Natural killer cell treated with Interleukin-12 subunit alpha and Interleukin-12 subunit beta and Interleukin-15 and Interleukin-18, amount 100 ng/mL, for 72 hours (primary cell): Measurements from ENCODE around the gene TRAF6. TPM values are rescaled to one million over a fixed set of nuclear protein-coding genes. Genes with fewer than 3 reads are reported as not detected.

ENCODE experiments used
- ATAC-seq, 2 donors: fragments of 150-1000 bp; cut with Tn5 transposase in 1 of 2; sonication (Bioruptor Pico), chemical (Tn5 transposase) in 1 of 2; 2 replicates each; pipeline ENCODE4 v1.10.0; 2021
- DNase-seq: peaks from one replicate; pipeline ENCODE4 v3.0.0; 2022; ENCODE audit warnings: low spot score
- H3K27ac Mint-ChIP-seq, 2 donors: 1 replicate in 1 of 2; 2 replicates in 1 of 2; pipeline ENCODE4 v1.8.0; 2022; ENCODE audit warnings: mixed read lengths in 2 of 2, mild to moderate bottlenecking in 1 of 2, moderate library complexity in 1 of 2
- H3K27me3 Mint-ChIP-seq, 2 donors: 1 replicate in 1 of 2; 2 replicates in 1 of 2; pipeline ENCODE4 v1.8.0; 2022; ENCODE audit warnings: mixed read lengths in 2 of 2
- H3K36me3 Mint-ChIP-seq: one replicate; pipeline ENCODE4 v1.8.0; 2022; ENCODE audit warnings: mixed read lengths
- H3K4me1 Mint-ChIP-seq, 2 donors: 1 replicate in 1 of 2; 2 replicates in 1 of 2; pipeline ENCODE4 v1.8.0; 2022; ENCODE audit warnings: low read depth in 2 of 2, mixed read lengths in 2 of 2, mild to moderate bottlenecking in 1 of 2
- H3K4me3 Mint-ChIP-seq: one replicate; pipeline ENCODE4 v1.8.0; 2022; ENCODE audit warnings: mixed read lengths
- H3K9me3 Mint-ChIP-seq: 2 replicates; pipeline ENCODE4 v1.8.0; 2022; ENCODE audit warnings: mixed read lengths
- total RNA-seq, 2 donors: library from RNA; stranded (reverse); gene quantifications; one replicate each; pipeline ENCODE4 v1.2.3, GENCODE V29; 2022

TRAF6 gene
- total RNA-seq, 2 donors from 2014 or later: 15.3 to 25.3 TPM

DNA sequence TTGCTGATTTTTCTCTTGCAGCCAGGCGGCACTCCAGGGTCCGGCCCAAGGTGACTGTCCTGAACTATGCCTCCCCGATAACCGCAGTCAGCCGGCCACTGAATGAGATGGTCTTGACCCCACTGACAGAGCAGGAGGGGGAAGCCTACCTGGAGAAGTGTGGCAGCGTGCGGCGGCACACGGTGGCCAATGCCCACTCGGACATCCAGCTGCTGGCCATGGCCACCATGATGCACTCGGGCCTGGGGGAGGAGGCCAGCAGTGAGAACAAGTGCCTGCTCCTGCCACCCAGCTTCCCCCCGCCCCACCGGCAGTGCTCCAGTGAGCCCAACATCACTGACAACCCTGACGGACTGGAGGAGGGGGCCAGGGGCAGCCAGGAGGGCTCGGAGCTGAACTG, 47.8 kb downstream of the TRAF6 start:
- Mint-ChIP-seq H3K9me3 (no peaks in the 10 kb centered on the region), H3K36me3 (peaks cover 33% of the 10 kb centered on the region), H3K4me1 (peaks cover 61 to 77% of the 10 kb centered on the region in 2 donors), H3K4me3 (no peak overlapping the region), H3K27me3 (no peaks in the 10 kb centered on the region), H3K27ac (peak overlapping the region in 1 of 2 donors; percentile 17)
- no peak for ATAC-seq
- DNase-seq: no peak

DNA sequence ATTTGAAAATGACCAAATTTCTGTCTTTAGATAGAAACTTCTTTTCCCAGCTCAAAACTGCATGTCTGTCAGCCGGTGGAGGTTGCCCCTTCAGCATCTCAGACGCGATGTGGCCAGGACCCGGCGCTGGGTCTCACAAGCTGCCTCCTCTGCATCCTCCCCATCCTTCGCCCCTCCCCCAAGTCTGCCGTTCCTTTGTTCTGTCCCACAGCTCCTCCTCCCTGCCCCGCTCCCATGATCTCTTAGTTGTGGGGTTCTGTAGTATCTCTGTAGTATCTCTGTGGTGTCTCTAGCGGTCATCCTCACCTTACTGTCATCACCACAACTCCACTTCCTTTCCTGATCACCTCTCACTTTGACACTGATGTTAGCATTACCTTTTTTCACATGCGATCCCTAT, 49.9 kb downstream of the TRAF6 start:
- Mint-ChIP-seq H3K27me3 (no peaks in the 10 kb centered on the region), H3K4me1 (peaks cover 63 to 75% of the 10 kb centered on the region in 2 donors), H3K9me3 (no peaks in the 10 kb centered on the region), H3K27ac (peak overlapping the region; percentile 57 to 73), H3K36me3 (peaks cover 29% of the 10 kb centered on the region), H3K4me3 (peak overlapping the region; percentile 32)
- peak; percentile 62 to 74 for ATAC-seq
- DNase-seq: no peak

DNA sequence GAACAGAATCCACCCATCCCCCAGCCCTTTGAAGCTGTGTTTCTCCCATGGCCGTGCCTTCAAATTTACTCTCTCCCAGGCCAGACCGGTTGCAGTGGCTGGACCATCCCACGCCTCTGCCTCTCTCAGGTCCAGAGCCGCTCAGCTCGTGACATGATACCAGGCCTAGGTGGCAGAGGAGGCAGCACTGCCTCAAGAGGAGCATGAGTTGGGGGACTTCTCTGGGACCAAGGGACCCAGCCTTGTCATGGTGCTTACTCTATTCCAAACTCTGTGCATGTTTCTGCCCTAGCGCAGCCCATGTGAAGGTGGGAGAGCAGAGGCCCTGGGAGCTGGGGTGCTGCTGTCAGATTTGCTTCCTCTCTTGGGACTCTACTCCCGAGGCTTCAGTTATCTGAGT, 51.0 kb downstream of the TRAF6 start:
- ATAC-seq (no peak), DNase-seq (peak; percentile 42)
- Mint-ChIP-seq H3K4me1 (peaks cover 52 to 72% of the 10 kb centered on the region in 2 donors), H3K36me3 (peaks cover 28% of the 10 kb centered on the region), H3K9me3 (no peaks in the 10 kb centered on the region), H3K27me3 (no peaks in the 10 kb centered on the region), H3K4me3 (no peak overlapping the region), H3K27ac (peak overlapping the region; percentile 57 to 73)

DNA sequence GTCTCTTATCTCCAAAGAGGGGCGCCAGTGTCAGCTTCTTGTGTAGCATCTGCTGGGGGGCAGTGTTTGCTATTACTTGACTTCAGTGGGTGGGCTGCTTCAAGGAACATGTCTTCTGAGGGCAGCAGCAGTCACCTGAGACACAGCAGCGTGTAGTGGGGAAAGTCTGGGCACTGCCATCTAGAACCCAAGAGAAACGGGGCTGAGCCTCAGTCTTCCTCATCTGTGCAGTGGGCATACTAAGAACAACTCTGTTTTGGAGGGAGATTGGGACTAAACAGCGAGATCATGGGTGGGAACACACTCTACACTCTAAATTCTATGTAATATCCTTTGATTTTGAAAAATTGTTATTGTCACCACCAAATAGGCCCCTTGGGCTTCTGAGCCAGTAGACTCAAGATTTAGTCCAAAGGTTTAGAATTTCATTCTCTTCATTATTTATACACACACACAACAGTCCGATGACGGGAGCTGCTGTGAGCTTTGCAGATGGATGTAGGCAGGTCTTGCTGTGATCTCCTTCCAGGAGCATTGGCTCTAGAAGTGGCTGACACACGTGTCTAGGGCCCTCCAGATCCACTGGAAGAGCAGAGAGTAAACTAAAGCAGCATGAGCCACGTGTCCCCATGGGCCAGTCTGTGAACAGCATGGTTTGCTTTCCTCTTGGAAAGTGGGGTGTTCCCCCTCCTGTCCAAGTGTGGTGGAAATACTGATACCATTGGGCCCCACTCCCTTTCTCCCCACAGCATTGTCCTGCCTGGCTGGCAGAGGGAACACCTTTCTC, 51.8 kb downstream of the TRAF6 start:
- Mint-ChIP-seq H3K4me3 (no peak overlapping the region), H3K36me3 (peaks cover 30% of the 10 kb centered on the region), H3K9me3 (no peaks in the 10 kb centered on the region), H3K27me3 (no peaks in the 10 kb centered on the region), H3K4me1 (peaks cover 50 to 72% of the 10 kb centered on the region in 2 donors), H3K27ac (peak overlapping the region; percentile 63 to 73)
- DNase-seq (peak; percentile 16), ATAC-seq (no peak)

DNA sequence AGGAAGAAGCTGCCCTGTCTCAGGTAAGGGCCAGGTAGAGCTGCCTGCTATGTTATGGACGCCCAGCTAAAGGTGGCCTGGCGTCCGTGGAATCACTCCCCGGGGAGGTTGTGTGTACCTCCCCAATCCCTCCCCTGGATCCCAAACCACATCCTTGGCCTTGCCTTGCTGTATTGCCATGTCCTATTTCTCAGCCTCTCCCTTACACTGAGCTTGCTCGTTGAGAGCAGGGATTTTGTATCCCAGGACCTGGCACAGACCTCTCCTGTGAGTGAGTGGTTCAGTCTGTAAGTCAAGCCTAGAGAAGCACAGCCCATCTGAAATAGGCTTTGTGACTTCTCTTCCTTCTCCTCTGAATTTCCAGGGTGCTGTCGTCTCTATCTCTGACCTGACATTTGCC, 53.9 kb downstream of the TRAF6 start:
- Mint-ChIP-seq H3K4me3 (no peak overlapping the region), H3K36me3 (peaks cover 36% of the 10 kb centered on the region), H3K4me1 (peaks cover 65 to 79% of the 10 kb centered on the region in 2 donors), H3K27me3 (no peaks in the 10 kb centered on the region), H3K9me3 (no peaks in the 10 kb centered on the region), H3K27ac (peak overlapping the region; percentile 63 to 90)
- ATAC-seq (no peak), DNase-seq (peak; percentile 54)

DNA sequence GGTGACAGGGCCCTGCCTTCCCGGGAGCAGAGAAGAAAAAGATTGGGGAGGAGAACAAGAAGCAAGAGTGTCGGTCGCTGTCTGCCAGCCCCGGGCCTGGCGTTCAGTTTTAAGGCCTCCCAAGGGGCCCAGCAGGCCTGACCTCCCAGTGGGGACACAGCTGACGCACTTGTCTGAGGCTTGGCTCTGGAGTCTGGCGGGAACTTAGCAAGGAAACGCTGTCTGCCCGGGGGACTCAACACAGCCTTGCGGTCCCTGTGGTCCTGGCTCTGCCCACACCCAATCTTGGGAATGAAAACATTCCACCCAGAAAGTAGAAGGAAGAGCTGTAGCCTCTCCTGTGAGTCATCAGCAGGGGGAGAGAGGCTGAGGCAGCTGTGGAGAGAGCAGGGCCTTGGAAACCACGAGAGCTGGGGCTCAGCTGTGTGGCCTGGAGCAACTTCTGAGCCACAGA, 54.4 kb downstream of the TRAF6 start:
- peaks cover 39% of the 10 kb centered on the region for H3K36me3 Mint-ChIP-seq
- no peaks in the 10 kb centered on the region for H3K27me3 Mint-ChIP-seq
- no peak overlapping the region for H3K4me3 Mint-ChIP-seq
- peaks cover 68 to 79% of the 10 kb centered on the region in 2 donors for H3K4me1 Mint-ChIP-seq
- H3K27ac Mint-ChIP-seq: peak overlapping the region; percentile 63 to 90
- peak; percentile 2 for DNase-seq
- ATAC-seq: no peak
- no peaks in the 10 kb centered on the region for H3K9me3 Mint-ChIP-seq

DNA sequence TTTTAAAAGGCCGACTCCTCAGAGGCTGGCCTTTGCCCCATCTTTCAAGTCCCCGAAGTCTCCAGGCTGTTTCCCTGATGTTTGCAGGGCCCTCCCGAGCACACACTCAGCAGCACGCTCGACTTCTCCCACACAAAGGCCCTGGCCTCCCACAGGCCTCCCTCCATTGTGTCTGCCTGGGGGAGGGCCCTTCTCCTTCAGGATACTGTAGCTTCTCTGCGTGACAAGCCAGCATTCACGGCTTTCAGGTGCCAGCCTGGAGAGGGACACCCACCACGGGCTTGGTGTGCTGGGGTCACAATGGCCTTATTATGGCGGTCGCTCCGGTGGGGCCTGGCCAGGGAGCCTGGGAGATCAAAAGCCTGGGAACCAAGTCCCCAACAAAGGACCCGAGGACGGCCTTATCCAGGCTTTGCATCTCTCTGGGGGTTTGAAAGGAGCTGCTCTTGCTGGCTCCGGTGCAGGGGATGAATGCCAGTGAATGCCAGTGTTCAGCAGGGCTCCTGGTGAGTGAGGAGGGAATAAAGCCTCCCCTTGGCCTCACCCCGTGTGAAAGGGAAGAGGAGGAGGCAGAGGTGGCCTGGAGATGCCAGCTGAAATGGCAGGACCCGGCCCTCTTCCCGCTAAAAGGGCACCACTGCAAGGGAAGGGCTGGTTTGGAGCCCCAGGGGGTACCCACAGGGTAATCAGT, 55.0 kb downstream of the TRAF6 start:
- H3K9me3 Mint-ChIP-seq: no peaks in the 10 kb centered on the region
- H3K27ac Mint-ChIP-seq: peak overlapping the region; percentile 63 to 90
- ATAC-seq (no peak), DNase-seq (no peak)
- H3K36me3 Mint-ChIP-seq: peaks cover 45% of the 10 kb centered on the region
- no peak overlapping the region for H3K4me3 Mint-ChIP-seq
- H3K27me3 Mint-ChIP-seq: no peaks in the 10 kb centered on the region
- peaks cover 68 to 79% of the 10 kb centered on the region in 2 donors for H3K4me1 Mint-ChIP-seq

DNA sequence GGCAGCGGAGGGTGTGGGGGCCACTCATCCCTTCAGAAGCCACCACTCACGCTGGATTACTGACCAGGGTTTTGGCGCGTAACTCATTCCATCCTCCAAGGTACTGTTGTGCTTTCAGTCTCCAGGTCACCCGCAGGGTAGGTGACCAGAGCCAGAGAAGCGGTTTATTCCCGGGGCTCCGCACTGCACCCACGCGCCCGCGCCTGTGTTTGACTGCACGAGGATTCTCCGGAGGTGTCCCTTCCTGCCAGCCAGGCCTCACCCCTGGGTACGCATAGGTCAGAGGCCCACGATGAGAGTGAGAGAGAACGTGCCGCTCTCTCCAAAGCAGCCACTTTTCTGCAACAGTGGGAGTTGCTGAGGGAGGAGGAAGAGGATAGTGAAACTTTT, 55.5 kb downstream of the TRAF6 start:
- ATAC-seq (no peak), DNase-seq (no peak)
- H3K4me3 Mint-ChIP-seq: no peak overlapping the region
- H3K27me3 Mint-ChIP-seq: no peaks in the 10 kb centered on the region
- peak overlapping the region; percentile 82 to 90 for H3K27ac Mint-ChIP-seq
- H3K36me3 Mint-ChIP-seq: peaks cover 51% of the 10 kb centered on the region
- peaks cover 72 to 82% of the 10 kb centered on the region in 2 donors for H3K4me1 Mint-ChIP-seq
- no peaks in the 10 kb centered on the region for H3K9me3 Mint-ChIP-seq

DNA sequence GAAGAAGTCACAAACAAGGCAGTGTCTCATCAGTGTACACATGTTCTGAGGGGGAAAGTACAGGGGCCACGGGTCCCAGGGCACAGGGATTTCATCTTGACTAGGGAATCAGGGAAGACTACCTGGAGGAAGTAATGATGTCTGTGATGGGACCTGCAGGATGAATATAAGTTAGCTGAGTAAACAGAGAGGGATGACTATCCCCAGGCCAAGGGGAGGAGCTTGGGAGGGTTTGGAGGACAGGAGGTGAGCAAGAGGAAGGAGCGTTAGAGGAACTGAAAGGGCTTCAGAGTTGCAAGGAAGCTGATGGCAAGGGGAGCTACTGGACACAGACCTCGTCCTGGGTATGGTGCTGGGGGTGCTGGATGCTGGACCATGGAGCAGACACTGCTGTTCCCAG, 56.4 kb downstream of the TRAF6 start:
- Mint-ChIP-seq H3K9me3 (no peaks in the 10 kb centered on the region), H3K4me3 (no peak overlapping the region), H3K36me3 (peaks cover 52% of the 10 kb centered on the region), H3K27me3 (no peaks in the 10 kb centered on the region), H3K4me1 (peaks cover 76 to 84% of the 10 kb centered on the region in 2 donors), H3K27ac (peak overlapping the region; percentile 82 to 90)
- no peak for ATAC-seq
- DNase-seq: no peak

DNA sequence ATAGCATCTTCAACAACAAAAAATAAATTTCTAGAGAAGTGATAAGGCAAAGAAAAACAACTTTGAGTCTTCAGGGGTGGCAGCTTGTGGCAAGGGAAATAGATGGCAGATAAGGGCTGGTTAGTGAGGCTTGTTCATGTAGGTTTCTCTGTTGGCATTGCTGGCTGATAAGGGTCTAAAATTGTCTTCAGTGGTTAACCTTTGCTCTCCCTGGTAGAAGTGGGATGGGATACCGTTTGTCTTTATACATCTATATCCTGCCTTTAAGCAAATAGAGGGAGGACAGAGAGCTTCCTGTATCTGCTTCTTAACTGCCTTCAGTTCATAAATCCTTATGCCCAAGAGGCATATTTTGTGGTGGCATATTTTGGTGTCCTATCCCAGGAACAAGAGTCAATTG, 57.1 kb downstream of the TRAF6 start:
- Mint-ChIP-seq H3K4me3 (peak overlapping the region; percentile 56), H3K27ac (peak overlapping the region; percentile 82 to 90), H3K9me3 (no peaks in the 10 kb centered on the region), H3K4me1 (peaks cover 69 to 84% of the 10 kb centered on the region in 2 donors), H3K27me3 (no peaks in the 10 kb centered on the region), H3K36me3 (peaks cover 46% of the 10 kb centered on the region)
- ATAC-seq (no peak), DNase-seq (no peak)

DNA sequence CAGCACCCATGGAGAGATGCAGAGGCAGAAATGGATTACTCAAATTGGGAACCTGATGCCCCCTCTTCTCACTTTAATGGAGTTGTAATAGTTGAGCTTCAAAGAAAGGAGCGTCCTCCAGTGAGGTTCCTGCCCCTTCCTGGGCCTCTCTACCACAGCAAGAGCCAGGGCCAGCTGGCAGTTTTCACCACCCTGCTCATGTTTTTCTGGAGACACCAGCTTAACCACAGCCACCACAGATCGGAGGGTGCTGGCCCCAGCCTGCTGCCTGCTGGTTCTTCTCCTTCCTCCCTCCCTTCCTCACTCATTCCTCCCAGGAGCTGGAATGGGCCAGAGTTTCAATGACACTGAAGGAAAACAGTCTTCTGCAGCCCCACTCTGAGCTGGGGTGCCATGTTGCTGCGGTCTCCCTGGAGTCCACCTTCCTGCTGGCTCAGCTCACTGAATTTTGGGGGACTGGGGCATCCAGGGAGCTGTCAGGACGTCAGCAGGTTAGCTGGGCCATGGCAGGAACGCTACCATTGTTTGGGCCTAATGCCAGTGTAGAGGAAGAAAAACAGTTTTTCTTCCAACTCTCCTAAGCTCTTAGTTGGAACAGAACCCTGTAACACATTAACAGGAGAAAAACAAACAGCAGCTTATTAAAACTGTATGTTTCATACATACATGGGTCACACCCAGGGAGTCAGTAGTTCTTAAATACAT, 57.7 kb downstream of the TRAF6 start:
- peaks cover 64 to 84% of the 10 kb centered on the region in 2 donors for H3K4me1 Mint-ChIP-seq
- peak overlapping the region; percentile 82 to 90 for H3K27ac Mint-ChIP-seq
- no peaks in the 10 kb centered on the region for H3K27me3 Mint-ChIP-seq
- no peak for DNase-seq
- no peaks in the 10 kb centered on the region for H3K9me3 Mint-ChIP-seq
- peak; percentile 33 to 65 for ATAC-seq
- H3K4me3 Mint-ChIP-seq: peak overlapping the region; percentile 56
- H3K36me3 Mint-ChIP-seq: peaks cover 44% of the 10 kb centered on the region

DNA sequence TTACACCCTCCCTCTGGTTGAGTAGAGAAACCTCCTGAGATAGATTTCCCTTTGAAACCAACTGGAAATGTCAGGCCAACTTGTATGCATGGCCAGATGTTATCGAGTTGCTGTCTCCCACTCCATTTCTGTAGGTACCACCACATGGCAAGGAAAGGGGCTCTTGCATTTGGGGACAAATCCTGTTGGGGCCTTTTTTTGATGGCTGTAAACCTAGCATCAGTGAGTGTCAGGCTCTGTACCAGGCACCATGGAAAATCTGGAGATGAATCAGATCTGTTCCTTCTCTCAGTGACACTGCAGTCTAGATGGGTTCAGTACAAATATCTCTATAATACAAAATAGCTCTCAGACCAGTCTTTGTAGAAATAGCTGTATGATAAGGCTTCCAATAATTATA, 58.4 kb downstream of the TRAF6 start:
- no peak overlapping the region for H3K4me3 Mint-ChIP-seq
- H3K4me1 Mint-ChIP-seq: peaks cover 63 to 85% of the 10 kb centered on the region in 2 donors
- peaks cover 49% of the 10 kb centered on the region for H3K36me3 Mint-ChIP-seq
- DNase-seq: no peak
- ATAC-seq: no peak
- peak overlapping the region; percentile 82 to 90 for H3K27ac Mint-ChIP-seq
- no peaks in the 10 kb centered on the region for H3K9me3 Mint-ChIP-seq
- no peaks in the 10 kb centered on the region for H3K27me3 Mint-ChIP-seq

DNA sequence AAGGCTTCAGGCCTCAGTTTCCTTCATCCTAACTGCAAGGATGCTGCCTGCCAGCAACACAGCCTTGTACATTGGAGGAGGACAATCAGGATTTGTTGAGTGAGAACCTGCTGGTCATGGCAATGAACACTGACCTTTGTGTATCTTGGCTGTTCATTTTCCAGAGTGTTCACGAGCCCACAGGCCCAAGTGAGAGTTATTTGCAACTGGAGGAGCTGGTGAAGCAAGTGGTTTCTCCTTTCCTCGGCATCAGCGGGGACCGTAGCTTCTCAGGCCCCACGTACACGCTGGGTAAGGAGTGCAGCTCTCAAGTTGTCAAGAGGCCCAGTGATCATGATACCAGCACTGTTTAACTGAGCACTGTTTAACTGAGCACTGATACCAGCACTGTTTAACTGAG, 59.0 kb downstream of the TRAF6 start:
- Mint-ChIP-seq H3K27ac (peak overlapping the region; percentile 82 to 90), H3K36me3 (peaks cover 47% of the 10 kb centered on the region), H3K4me3 (peak overlapping the region; percentile 70), H3K9me3 (no peaks in the 10 kb centered on the region), H3K4me1 (peaks cover 64 to 86% of the 10 kb centered on the region in 2 donors), H3K27me3 (no peaks in the 10 kb centered on the region)
- ATAC-seq (no peak), DNase-seq (peak; percentile 37)
